Measurements from ENCODE around the gene PLA2G3. TPM values are rescaled to one million over a fixed set of nuclear protein-coding genes. Genes with fewer than 3 reads are reported as not detected.
A peak's percentile ranks its signal among the peaks of the same experiment; 100 is the strongest.

PLA2G3 gene
- total and polyA plus RNA-seq, 2 of the 8 experiments (the other 6 are each of a cell fraction or from before 2014, with no cell fraction given): 18.1 to 25.9 TPM

DNA sequence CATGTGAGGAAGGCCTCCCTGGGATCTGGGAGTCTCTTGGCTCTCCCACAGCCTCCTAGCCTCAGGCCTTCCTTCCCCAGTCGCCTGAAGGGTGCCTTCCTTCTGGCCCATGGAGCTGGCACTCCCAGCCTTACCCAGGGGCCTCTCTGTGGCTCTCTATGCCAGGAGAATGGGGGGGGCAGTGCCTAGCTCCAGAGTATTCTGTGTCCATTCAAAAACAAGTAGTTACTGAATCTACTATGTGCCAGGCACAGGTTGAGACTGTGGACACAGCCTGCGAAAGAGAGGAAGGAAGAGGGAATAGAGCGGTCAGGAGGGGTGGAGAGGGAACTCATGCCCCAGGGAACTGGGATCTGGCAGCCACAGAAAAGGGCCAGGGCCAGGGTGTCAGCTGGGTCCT, 2.7 kb upstream of the PLA2G3 start:
- no peak overlapping the region for H2BK5ac ChIP-seq (ENCODE audit: low read depth, low read length)
- no peak overlapping the region for H4K91ac ChIP-seq (replicated peaks; ENCODE audit: insufficient read length, low read length)
- 0 out of 7 replicates have a peak, but pooled peaks cover 0 to 3% (median 0%) of the 10 kb centered on the region in 4 experiments for H3K27me3 ChIP-seq (replicated peaks in 1 of 4; ENCODE audit: control insufficient read depth in 3 of 4, extremely low read depth in 1 of 4, insufficient read depth in 3 of 4, low read length in 3 of 4)
- H2BK120ac ChIP-seq (replicated peaks; ENCODE audit: low read depth, low read length): no peak overlapping the region
- no peak overlapping the region for H4K8ac ChIP-seq (ENCODE audit: extremely low read depth, insufficient read depth, low read length)
- H3K79me2 ChIP-seq (ENCODE audit: control insufficient read depth in 1 of 2, insufficient read depth in 2 of 2, low read length in 2 of 2): peaks cover 0 to 19% of the 10 kb centered on the region in 2 experiments; a peak in 3 of 4 replicates
- no peak overlapping the region for H4K5ac ChIP-seq (ENCODE audit: insufficient read length, low read depth, low read length)
- H3K23me2 ChIP-seq (ENCODE audit: low read depth, low read length): peaks cover 12% of the 10 kb centered on the region
- no peak overlapping the region for H3K14ac ChIP-seq (ENCODE audit: insufficient read length)
- H3K9ac ChIP-seq (replicated peaks in 1 of 4; ENCODE audit: extremely low read depth in 1 of 4, low read depth in 3 of 4, low read length in 3 of 4): no peak overlapping the region
- WGBS, 2 experiments (ENCODE audit: extremely low coverage in 1 of 2, insufficient coverage in 1 of 2, insufficient read length in 1 of 2, insufficient replicate concordance in 2 of 2, low coverage in 1 of 2, low lambda C conversion rate in 2 of 2, missing lambda C conversion rate in 1 of 2): 67% methylated on average over 3 of the region's 3 CpGs; no CpG with 5 or more reads in 1 of the 2 experiments
- CTCF ChIA-PET (ENCODE audit: partially characterized antibody): interaction anchor here (0.7 to 11.9 kb wide), 9 partner anchors 8 to 200 kb away, joined by 3 to 124 read pairs (median 4); partner anchors contain the start of gene SELENOM
- no peak overlapping the region for H3K4me3 ChIP-seq (ENCODE audit: extremely low read depth in 1 of 4, insufficient read depth in 2 of 4, low read depth in 3 of 4, low read length in 4 of 4)
- H2BK12ac ChIP-seq (ENCODE audit: low read depth, low read length): 0 out of 2 replicates have a peak overlapping the region, but pooled peaks have one; percentile 42
- no peak overlapping the region for H3K23ac ChIP-seq (ENCODE audit: insufficient read length)
- no peak overlapping the region for H3K4me2 ChIP-seq (ENCODE audit: insufficient read depth in 1 of 2, low read depth in 2 of 2, low read length in 2 of 2)
- H3K56ac ChIP-seq (replicated peaks; ENCODE audit: insufficient read length, low read depth, low read length): no peak overlapping the region
- H3K4ac ChIP-seq (replicated peaks; ENCODE audit: insufficient read length, low read depth, low read length): no peak overlapping the region
- FAIRE-seq (no peak), DNase-seq (ENCODE audit: low read depth in 1 of 2, low spot score in 2 of 2) (no peak)
- H3K9me3 ChIP-seq (ENCODE audit: insufficient read depth in 2 of 2, low read depth in 1 of 2, low read length in 1 of 2): peaks cover 0 to 5% of the 10 kb centered on the region in 2 experiments; a peak in 1 of 4 replicates
- H3K4me1 ChIP-seq (replicated peaks in 1 of 4; ENCODE audit: control insufficient read depth in 3 of 4, insufficient read depth in 4 of 4, low read length in 3 of 4): peaks cover 7 to 25% (median 17%) of the 10 kb centered on the region in 4 experiments
- 0 out of 2 replicates have a peak overlapping the region, but pooled peaks have one; percentile 42 for H2AK5ac ChIP-seq (ENCODE audit: low read depth, low read length)
- H3K27ac ChIP-seq (ENCODE audit: low read depth, low read length): no peak overlapping the region
- H3K36me3 ChIP-seq (ENCODE audit: control insufficient read depth in 2 of 4, insufficient read depth in 4 of 4, low read length in 3 of 4): no peaks in the 10 kb centered on the region; a peak in 2 of 8 replicates
- POLR2A ChIA-PET (ENCODE audit: partially characterized antibody): interaction anchor here (1.5 kb wide), 1 partner anchor 58 kb away, joined by 3 read pairs; no protein-coding TSS in a partner anchor
- H3K18ac ChIP-seq (ENCODE audit: extremely low read depth, low read length): no peak overlapping the region
- H3K79me1 ChIP-seq (ENCODE audit: low read depth, low read length): peaks cover 14% of the 10 kb centered on the region; the same call in 1 of the 2 replicates
- no peak overlapping the region for H2BK20ac ChIP-seq (ENCODE audit: low read length)
- peaks cover 4 to 8% of the 10 kb centered on the region in 2 experiments for H4K20me1 ChIP-seq (replicated peaks in 1 of 2; ENCODE audit: control insufficient read depth in 1 of 2, insufficient read depth in 2 of 2, low read length in 2 of 2)
- H2AFZ ChIP-seq (ENCODE audit: low read length): no peak overlapping the region
- no peak overlapping the region for H2BK15ac ChIP-seq (ENCODE audit: low read length)
- no peak for TF ChIP-seq EZH2 (IDR thresholded peaks at IDR 0.05; ENCODE audit: low read depth, low read length, severe bottlenecking)
- no peak for TF ChIP-seq BACH1 (IDR thresholded peaks at IDR 0.05; ENCODE audit: low read length)
- no peak for TF ChIP-seq SIN3A (conservative IDR thresholded peaks at IDR 0.05 in 1 of 2, IDR thresholded peaks at IDR 0.05 in 1 of 2; ENCODE audit: low read depth in 1 of 2, low read length in 2 of 2)
- no peak for TF ChIP-seq KDM1A (IDR thresholded peaks at IDR 0.05; ENCODE audit: borderline replicate concordance, low read length)
- no peak for TF ChIP-seq RFX5 (IDR thresholded peaks at IDR 0.05; ENCODE audit: borderline replicate concordance, low read depth, low read length)
- TF ChIP-seq KDM4A (IDR thresholded peaks at IDR 0.05; ENCODE audit: low read depth, low read length, severe bottlenecking): no peak
- TF ChIP-seq RAD21 (IDR thresholded peaks at IDR 0.05 in 1 of 2, conservative IDR thresholded peaks at IDR 0.05 in 1 of 2; ENCODE audit: low read depth in 2 of 2, low read length in 2 of 2): no peak
- TF ChIP-seq SP1 (IDR thresholded peaks at IDR 0.05; ENCODE audit: low read depth, low read length): no peak
- no peak for TF ChIP-seq POU5F1 (IDR thresholded peaks at IDR 0.05; ENCODE audit: low read depth, low read length)
- TF ChIP-seq NANOG (IDR thresholded peaks at IDR 0.05; ENCODE audit: insufficient read depth, low read depth, low read length, poor library complexity, severe bottlenecking): no peak
- TF ChIP-seq MAX (IDR thresholded peaks at IDR 0.05): no peak
- TF ChIP-seq HDAC2 (IDR thresholded peaks at IDR 0.05; ENCODE audit: borderline replicate concordance in 1 of 2, low read depth in 2 of 2, low read length in 2 of 2): no peak

All from H1 (cell line).